ENCODE data around the gene WDFY4. TPM values are rescaled to one million over a fixed set of nuclear protein-coding genes. Genes with fewer than 3 reads are reported as not detected.

Gene WDFY4
- total RNA-seq, 1 donor from 2014 or later, result not detected

DNA sequence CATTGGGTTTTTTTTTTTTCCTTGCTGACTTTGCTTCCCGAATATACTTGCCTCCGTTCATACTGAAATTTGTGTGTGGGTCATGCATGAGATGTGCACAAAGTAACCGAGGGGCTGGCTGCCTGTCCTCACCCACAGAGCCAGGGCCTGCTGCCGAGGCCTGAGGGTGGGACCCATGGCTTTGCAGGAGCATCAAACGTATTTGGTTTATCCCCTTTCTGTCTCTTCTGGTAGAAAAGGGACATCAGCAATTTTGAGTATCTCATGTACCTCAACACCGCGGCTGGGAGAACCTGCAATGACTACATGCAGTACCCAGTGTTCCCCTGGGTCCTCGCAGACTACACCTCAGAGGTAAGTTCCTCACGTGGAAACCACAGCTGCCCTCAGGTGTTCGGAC lies 258.4 kb downstream of the WDFY4 start:
- H3K27me3 Mint-ChIP-seq (ENCODE audit: unreplicated experiment), result no peaks in the 10 kb centered on the region
- no peaks in the 10 kb centered on the region for H3K9me3 Mint-ChIP-seq (ENCODE audit: unreplicated experiment)
- TF ChIP-seq, protein P1, sequence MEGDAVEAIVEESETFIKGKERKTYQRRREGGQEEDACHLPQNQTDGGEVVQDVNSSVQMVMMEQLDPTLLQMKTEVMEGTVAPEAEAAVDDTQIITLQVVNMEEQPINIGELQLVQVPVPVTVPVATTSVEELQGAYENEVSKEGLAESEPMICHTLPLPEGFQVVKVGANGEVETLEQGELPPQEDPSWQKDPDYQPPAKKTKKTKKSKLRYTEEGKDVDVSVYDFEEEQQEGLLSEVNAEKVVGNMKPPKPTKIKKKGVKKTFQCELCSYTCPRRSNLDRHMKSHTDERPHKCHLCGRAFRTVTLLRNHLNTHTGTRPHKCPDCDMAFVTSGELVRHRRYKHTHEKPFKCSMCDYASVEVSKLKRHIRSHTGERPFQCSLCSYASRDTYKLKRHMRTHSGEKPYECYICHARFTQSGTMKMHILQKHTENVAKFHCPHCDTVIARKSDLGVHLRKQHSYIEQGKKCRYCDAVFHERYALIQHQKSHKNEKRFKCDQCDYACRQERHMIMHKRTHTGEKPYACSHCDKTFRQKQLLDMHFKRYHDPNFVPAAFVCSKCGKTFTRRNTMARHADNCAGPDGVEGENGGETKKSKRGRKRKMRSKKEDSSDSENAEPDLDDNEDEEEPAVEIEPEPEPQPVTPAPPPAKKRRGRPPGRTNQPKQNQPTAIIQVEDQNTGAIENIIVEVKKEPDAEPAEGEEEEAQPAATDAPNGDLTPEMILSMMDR (IDR thresholded peaks at IDR 0.05), result no peak
- no peak overlapping the region for H3K27ac Mint-ChIP-seq (ENCODE audit: unreplicated experiment)
- no peaks in the 10 kb centered on the region for H3K36me3 Mint-ChIP-seq (ENCODE audit: unreplicated experiment)
- H3K4me3 Mint-ChIP-seq (ENCODE audit: unreplicated experiment), result no peak overlapping the region
- peaks cover 3% of the 10 kb centered on the region for H3K4me1 Mint-ChIP-seq (ENCODE audit: unreplicated experiment)
- DNase-seq (ENCODE audit: extremely low spot score, unreplicated experiment), result peak; percentile 76

- Mint-ChIP-seq H3K27me3 (ENCODE audit: unreplicated experiment) (no peaks in the 10 kb centered on the region), H3K4me3 (ENCODE audit: unreplicated experiment) (no peak overlapping the region), H3K27ac (ENCODE audit: unreplicated experiment) (no peak overlapping the region), H3K36me3 (ENCODE audit: unreplicated experiment) (no peaks in the 10 kb centered on the region), H3K9me3 (ENCODE audit: unreplicated experiment) (no peaks in the 10 kb centered on the region), H3K4me1 (ENCODE audit: unreplicated experiment) (peaks cover 3% of the 10 kb centered on the region)
- TF ChIP-seq, protein P1 (IDR thresholded peaks at IDR 0.05), result no peak
- no peak for DNase-seq (ENCODE audit: extremely low spot score, unreplicated experiment)
These were observed 259.5 kb downstream of the WDFY4 start for GRCh38 chr10:48944171-48944570.

DNA sequence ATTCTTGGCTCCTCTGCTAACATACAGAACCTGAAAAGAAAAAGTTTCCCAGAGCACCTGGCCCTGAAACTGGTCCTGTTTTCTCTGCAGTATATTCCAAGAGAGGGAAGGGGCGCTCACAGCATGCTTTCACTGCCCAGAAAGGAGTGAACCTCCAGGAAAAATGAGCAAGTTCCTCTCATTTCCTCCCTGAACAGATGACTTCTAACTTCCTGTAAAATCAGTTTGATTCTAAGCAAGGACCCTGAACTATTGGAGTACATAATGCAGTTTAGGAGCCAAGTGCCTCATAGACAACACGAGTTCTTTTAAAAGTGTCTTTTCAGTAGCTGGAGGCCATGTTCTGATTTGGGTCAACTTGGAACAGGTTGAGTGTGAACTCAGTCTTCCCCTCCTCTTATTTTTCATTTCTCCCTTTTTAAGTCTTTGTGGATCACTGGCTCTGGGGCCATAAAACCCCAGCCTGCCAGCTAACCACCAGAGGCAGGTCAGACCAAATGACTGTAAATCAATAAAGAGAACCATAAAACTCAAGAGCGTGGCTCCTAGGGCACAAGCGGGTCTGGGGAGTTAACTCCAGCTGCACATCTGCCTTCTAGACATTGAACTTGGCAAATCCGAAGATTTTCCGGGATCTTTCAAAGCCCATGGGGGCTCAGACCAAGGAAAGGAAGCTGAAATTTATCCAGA lies 260.9 kb downstream of the WDFY4 start:
- peaks cover 3% of the 10 kb centered on the region for H3K4me1 Mint-ChIP-seq (ENCODE audit: unreplicated experiment)
- H3K4me3 Mint-ChIP-seq (ENCODE audit: unreplicated experiment), result no peak overlapping the region
- H3K27me3 Mint-ChIP-seq (ENCODE audit: unreplicated experiment), result no peaks in the 10 kb centered on the region
- no peaks in the 10 kb centered on the region for H3K9me3 Mint-ChIP-seq (ENCODE audit: unreplicated experiment)
- H3K27ac Mint-ChIP-seq (ENCODE audit: unreplicated experiment), result no peak overlapping the region
- no peaks in the 10 kb centered on the region for H3K36me3 Mint-ChIP-seq (ENCODE audit: unreplicated experiment)
- TF ChIP-seq, protein P1 (IDR thresholded peaks at IDR 0.05), result no peak
- DNase-seq (ENCODE audit: extremely low spot score, unreplicated experiment), result no peak

DNA sequence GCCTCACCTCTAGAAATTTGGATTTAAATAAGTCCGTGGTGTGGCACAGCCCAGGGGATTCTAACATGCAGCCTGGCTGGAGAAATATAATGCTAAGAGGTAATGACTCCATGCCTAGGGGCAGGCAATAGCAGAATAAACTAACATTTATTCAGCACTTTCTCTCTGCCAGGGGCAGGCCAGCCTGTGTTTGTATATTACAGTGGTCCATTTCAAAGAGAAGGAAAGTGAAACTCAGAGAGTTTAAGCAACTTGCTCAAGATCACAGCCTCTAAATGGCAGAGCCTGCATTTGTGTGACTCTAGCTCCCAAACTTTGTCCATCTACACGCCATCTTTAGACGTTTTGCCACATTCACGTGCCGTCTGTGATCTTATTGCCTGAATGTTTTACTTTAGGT lies 261.7 kb downstream of the WDFY4 start:
- H3K27me3 Mint-ChIP-seq (ENCODE audit: unreplicated experiment), result no peaks in the 10 kb centered on the region
- no peak for DNase-seq (ENCODE audit: extremely low spot score, unreplicated experiment)
- H3K4me3 Mint-ChIP-seq (ENCODE audit: unreplicated experiment), result no peak overlapping the region
- peaks cover 3% of the 10 kb centered on the region for H3K4me1 Mint-ChIP-seq (ENCODE audit: unreplicated experiment)
- no peaks in the 10 kb centered on the region for H3K9me3 Mint-ChIP-seq (ENCODE audit: unreplicated experiment)
- TF ChIP-seq, protein P1 (IDR thresholded peaks at IDR 0.05), result no peak
- no peaks in the 10 kb centered on the region for H3K36me3 Mint-ChIP-seq (ENCODE audit: unreplicated experiment)
- H3K27ac Mint-ChIP-seq (ENCODE audit: unreplicated experiment), result no peak overlapping the region

- peaks cover 3% of the 10 kb centered on the region for H3K4me1 Mint-ChIP-seq (ENCODE audit: unreplicated experiment)
- no peak overlapping the region for H3K27ac Mint-ChIP-seq (ENCODE audit: unreplicated experiment)
- H3K4me3 Mint-ChIP-seq (ENCODE audit: unreplicated experiment), result no peak overlapping the region
- H3K27me3 Mint-ChIP-seq (ENCODE audit: unreplicated experiment), result no peaks in the 10 kb centered on the region
- TF ChIP-seq, protein P1 (IDR thresholded peaks at IDR 0.05), result no peak
- no peaks in the 10 kb centered on the region for H3K9me3 Mint-ChIP-seq (ENCODE audit: unreplicated experiment)
- DNase-seq (ENCODE audit: extremely low spot score, unreplicated experiment), result no peak
- no peaks in the 10 kb centered on the region for H3K36me3 Mint-ChIP-seq (ENCODE audit: unreplicated experiment)
These were observed 262.3 kb downstream of the WDFY4 start for GRCh38 chr10:48946891-48947500.
